GM12878 (cell line): Measurements from ENCODE around the gene DEXI. TPM values are rescaled to one million over a fixed set of nuclear protein-coding genes. Genes with fewer than 3 reads are reported as not detected.

Experiments
- ASH2L ChIP-seq: fragments of 300-600, 200-600 bp; sonication (generic); IDR thresholded peaks from 2 replicates; pipeline ENCODE4 v1.6.1; 2017; ENCODE audit warnings: low read depth, mild to moderate bottlenecking, borderline replicate concordance
- ATF7 ChIP-seq: fragments of 450-650 bp; IDR thresholded peaks from 2 replicates; pipeline ENCODE4 v1.6.1; 2016; ENCODE audit warnings: low read depth, mild to moderate bottlenecking
- BACH1 ChIP-seq: fragments of 450-650 bp; IDR thresholded peaks from 2 replicates; pipeline ENCODE4 v1.6.1; 2017; ENCODE audit warnings: mild to moderate bottlenecking, borderline replicate concordance
- CHD1 ChIP-seq: IDR thresholded peaks from 2 replicates; pipeline ENCODE4 v1.6.1; 2012; ENCODE audit warnings: low read depth, low read length, improper control_type of control experiment
- EZH2 ChIP-seq: IDR thresholded peaks from 2 replicates; pipeline ENCODE4 v1.6.1; 2012; ENCODE audit warnings: low read depth, mild to moderate bottlenecking, control low read depth, inconsistent platforms, low read length, borderline replicate concordance; ENCODE audit not compliant: control insufficient read depth
- GATAD2B ChIP-seq: fragments of 450-650 bp; conservative IDR thresholded peaks from 2 replicates; pipeline ENCODE4 v1.6.1; 2017; ENCODE audit warnings: low read depth, mild to moderate bottlenecking, moderate library complexity
- MEF2B ChIP-seq: fragments of 450-650 bp; IDR thresholded peaks from 2 replicates; pipeline ENCODE4 v1.6.1; 2018; ENCODE audit warnings: mild to moderate bottlenecking, moderate library complexity; ENCODE audit not compliant: partially characterized antibody, poor library complexity, severe bottlenecking
- MTA2 ChIP-seq: fragments of 450-650 bp; IDR thresholded peaks from 2 replicates; pipeline ENCODE4 v1.6.1; 2016; ENCODE audit warnings: low read depth, mild to moderate bottlenecking, moderate library complexity
- NBN ChIP-seq: fragments of 450-650 bp; IDR thresholded peaks from 2 replicates; pipeline ENCODE4 v1.6.1; 2016
- NKRF ChIP-seq: fragments of 450-650 bp; conservative IDR thresholded peaks from 2 replicates; pipeline ENCODE4 v1.6.1; 2017; ENCODE audit warnings: mild to moderate bottlenecking, moderate library complexity
- RAD51 ChIP-seq: fragments of 450-650 bp; IDR thresholded peaks from 2 replicates; pipeline ENCODE4 v1.6.1; 2016; ENCODE audit warnings: moderate library complexity, mild to moderate bottlenecking, inconsistent platforms
- STAT3 ChIP-seq: IDR thresholded peaks from 2 replicates; pipeline ENCODE4 v1.6.1; 2011; ENCODE audit warnings: low read depth, low read length, improper control_type of control experiment
- YBX1 ChIP-seq: fragments of 450-650 bp; IDR thresholded peaks from 2 replicates; pipeline ENCODE4 v1.6.1; 2016; ENCODE audit warnings: antibody characterized with exemption
- ZNF274 ChIP-seq: IDR thresholded peaks from one replicate; pipeline ENCODE4 v1.8.0; 2011; ENCODE audit not compliant: insufficient read length, insufficient read depth
- polyA plus RNA-seq, 11 experiments: library from polyadenylated mRNA; depleted of rRNA in 4 of 11; unstranded in 6 of 11; stranded (reverse) in 5 of 11; fragments of >200 nt; fragmentation: Nextera tagmentation in 4 of 11; fragmentation: Illumina TruSeq in 1 of 11; extraction: Ambion mirVana in 4 of 11; extraction: Trizol in 1 of 11; gene quantifications; 1 replicate in 1 of 11; 2 replicates in 10 of 11; pipeline versions ENCODE4 v1.2.1 to v1.2.3, GENCODE V29; 2011 to 2016; ENCODE audit warnings: inconsistent platforms in 2 of 11, missing spikeins in 2 of 11, low read depth in 1 of 11
- total RNA-seq, 4 experiments: library from RNA; depleted of rRNA in 3 of 4; stranded (reverse); fragments of >200 nt in 3 of 4; fragmentation: Illumina TruSeq in 1 of 4; extraction: Trizol in 1 of 4; gene quantifications; 2 replicates each; pipeline versions ENCODE4 v1.2.1 to v1.2.3, GENCODE V29; 2013 to 2021
- TF ChIP-seq, protein P1 (sequence below): fragments of 450-650 bp; IDR thresholded peaks from 2 replicates; pipeline ENCODE4 v1.6.1; 2017; ENCODE audit warnings: mild to moderate bottlenecking, low read depth, inconsistent platforms; ENCODE audit not compliant: poor library complexity, severe bottlenecking

The DEXI gene
- total and polyA plus RNA-seq, 10 of the 15 experiments (the other 5 are each of a cell fraction or from before 2014, with no cell fraction given): 1.4 to 26.3 (median 18.4) TPM

- no peak for TF ChIP-seq EZH2
- peak; percentile 51 for TF ChIP-seq ATF7
- no peak for TF ChIP-seq YBX1
- no peak for TF ChIP-seq ASH2L
- peak; percentile 55 for TF ChIP-seq MEF2B
- TF ChIP-seq MTA2: peak; percentile 72
- TF ChIP-seq, protein P1, sequence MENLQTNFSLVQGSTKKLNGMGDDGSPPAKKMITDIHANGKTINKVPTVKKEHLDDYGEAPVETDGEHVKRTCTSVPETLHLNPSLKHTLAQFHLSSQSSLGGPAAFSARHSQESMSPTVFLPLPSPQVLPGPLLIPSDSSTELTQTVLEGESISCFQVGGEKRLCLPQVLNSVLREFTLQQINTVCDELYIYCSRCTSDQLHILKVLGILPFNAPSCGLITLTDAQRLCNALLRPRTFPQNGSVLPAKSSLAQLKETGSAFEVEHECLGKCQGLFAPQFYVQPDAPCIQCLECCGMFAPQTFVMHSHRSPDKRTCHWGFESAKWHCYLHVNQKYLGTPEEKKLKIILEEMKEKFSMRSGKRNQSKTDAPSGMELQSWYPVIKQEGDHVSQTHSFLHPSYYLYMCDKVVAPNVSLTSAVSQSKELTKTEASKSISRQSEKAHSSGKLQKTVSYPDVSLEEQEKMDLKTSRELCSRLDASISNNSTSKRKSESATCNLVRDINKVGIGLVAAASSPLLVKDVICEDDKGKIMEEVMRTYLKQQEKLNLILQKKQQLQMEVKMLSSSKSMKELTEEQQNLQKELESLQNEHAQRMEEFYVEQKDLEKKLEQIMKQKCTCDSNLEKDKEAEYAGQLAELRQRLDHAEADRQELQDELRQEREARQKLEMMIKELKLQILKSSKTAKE: peak; percentile 61
- TF ChIP-seq BACH1: no peak; the same call in 1 of the 2 replicates
- peak; percentile 64 for TF ChIP-seq GATAD2B
- no peak for TF ChIP-seq ZNF274
- TF ChIP-seq RAD51: peak; percentile 53; the same call in 1 of the 2 replicates
- peak; percentile 79 for TF ChIP-seq NBN
- TF ChIP-seq STAT3: 0 out of 2 replicates have a peak, but pooled peaks have one; percentile 16
- TF ChIP-seq NKRF: no peak
- no peak for TF ChIP-seq CHD1
Measured at GRCh38 chr16:10897134-10897533, 45.1 kb downstream of the DEXI start (continued).
